ENCODE results near the gene PACSIN3. TPM values are rescaled to one million over a fixed set of nuclear protein-coding genes. Genes with fewer than 3 reads are reported as not detected.

Gene PACSIN3
- total and polyA plus RNA-seq, 2 of the 13 experiments (the other 11 are each of a cell fraction or from before 2014, with no cell fraction given): 47.9 to 93.3 TPM

DNA sequence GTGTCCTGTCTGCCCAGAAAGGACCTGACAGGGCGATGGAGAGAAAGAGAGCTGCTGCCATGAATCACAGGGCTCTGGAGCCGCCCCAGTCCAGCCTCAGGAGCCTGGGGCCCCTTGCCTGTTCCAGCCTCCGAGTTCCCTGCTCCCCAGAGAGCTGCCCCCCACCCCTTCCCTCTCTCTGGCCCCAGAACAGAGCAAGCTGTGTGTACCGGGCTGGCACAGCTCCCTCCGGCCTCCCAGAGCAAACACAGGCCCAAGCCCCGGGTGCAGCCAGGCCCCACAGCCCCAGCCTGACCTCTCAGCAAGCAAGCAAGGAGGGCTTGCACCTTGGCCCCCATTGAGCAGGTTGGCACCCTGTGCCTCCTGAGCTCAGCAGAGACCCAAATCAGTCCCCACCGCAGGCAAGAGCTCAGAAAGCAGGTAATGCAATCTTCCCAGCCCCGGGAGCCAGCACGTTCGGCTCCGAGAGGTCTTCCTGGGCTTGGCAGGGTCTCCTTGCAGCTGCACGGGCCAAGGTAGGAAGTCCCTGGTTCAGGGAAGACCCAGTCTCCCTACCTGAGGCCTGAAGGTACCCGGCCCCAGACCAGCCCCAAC is 1.4 kb downstream of the PACSIN3 start (continued):
- peak; percentile 28; the same call in 1 of the 2 replicates for TF ChIP-seq MED13 (CRISPR knock-in tag; IDR thresholded peaks at IDR 0.05)
- peak; percentile 96 for TF ChIP-seq RARA (CRISPR knock-in tag; IDR thresholded peaks at IDR 0.05)
- peak; percentile 69; the same call in 1 of the 2 replicates for TF ChIP-seq ZNF274 (CRISPR knock-in tag; IDR thresholded peaks at IDR 0.05)
- TF ChIP-seq YY1 (IDR thresholded peaks at IDR 0.05; ENCODE audit: insufficient read depth, insufficient replicate concordance, low read depth, low read length): peak; percentile 41
- TF ChIP-seq HNF4A (CRISPR knock-in tag; IDR thresholded peaks at IDR 0.05): peak; percentile 73
- no peak for TF ChIP-seq ZNF782 (CRISPR knock-in tag; IDR thresholded peaks at IDR 0.05; ENCODE audit: borderline replicate concordance)
- TF ChIP-seq NFE2L2 (IDR thresholded peaks at IDR 0.05; ENCODE audit: low read length): no peak
- peak; percentile 66; the same call in 1 of the 2 replicates for TF ChIP-seq SP4 (CRISPR knock-in tag; IDR thresholded peaks at IDR 0.05)
- TF ChIP-seq, protein P1, sequence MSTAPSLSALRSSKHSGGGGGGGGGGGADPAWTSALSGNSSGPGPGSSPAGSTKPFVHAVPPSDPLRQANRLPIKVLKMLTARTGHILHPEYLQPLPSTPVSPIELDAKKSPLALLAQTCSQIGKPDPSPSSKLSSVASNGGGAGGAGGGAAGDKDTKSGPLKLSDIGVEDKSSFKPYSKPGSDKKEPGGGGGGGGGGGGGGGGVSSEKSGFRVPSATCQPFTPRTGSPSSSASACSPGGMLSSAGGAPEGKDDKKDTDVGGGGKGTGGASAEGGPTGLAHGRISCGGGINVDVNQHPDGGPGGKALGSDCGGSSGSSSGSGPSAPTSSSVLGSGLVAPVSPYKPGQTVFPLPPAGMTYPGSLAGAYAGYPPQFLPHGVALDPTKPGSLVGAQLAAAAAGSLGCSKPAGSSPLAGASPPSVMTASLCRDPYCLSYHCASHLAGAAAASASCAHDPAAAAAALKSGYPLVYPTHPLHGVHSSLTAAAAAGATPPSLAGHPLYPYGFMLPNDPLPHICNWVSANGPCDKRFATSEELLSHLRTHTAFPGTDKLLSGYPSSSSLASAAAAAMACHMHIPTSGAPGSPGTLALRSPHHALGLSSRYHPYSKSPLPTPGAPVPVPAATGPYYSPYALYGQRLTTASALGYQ (CRISPR knock-in tag; IDR thresholded peaks at IDR 0.05): peak; percentile 70; the same call in 1 of the 2 replicates
- peak; percentile 79; the same call in 1 of the 2 replicates for TF ChIP-seq AKAP8 (CRISPR knock-in tag; IDR thresholded peaks at IDR 0.05)
- TF ChIP-seq SRF (IDR thresholded peaks at IDR 0.05; ENCODE audit: low read depth, low read length): 0 out of 2 replicates have a peak, but pooled peaks have one; percentile 21
- no peak for TF ChIP-seq DPF2 (CRISPR knock-in tag; IDR thresholded peaks at IDR 0.05; ENCODE audit: borderline replicate concordance, low read depth)
- TF ChIP-seq, protein P2, sequence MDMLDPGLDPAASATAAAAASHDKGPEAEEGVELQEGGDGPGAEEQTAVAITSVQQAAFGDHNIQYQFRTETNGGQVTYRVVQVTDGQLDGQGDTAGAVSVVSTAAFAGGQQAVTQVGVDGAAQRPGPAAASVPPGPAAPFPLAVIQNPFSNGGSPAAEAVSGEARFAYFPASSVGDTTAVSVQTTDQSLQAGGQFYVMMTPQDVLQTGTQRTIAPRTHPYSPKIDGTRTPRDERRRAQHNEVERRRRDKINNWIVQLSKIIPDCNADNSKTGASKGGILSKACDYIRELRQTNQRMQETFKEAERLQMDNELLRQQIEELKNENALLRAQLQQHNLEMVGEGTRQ (IDR thresholded peaks at IDR 0.05; ENCODE audit: low read depth, low read length): no peak
- TF ChIP-seq, protein P2 (CRISPR knock-in tag; IDR thresholded peaks at IDR 0.05; ENCODE audit: borderline replicate concordance): peak; percentile 12; the same call in 1 of the 2 replicates
- TF ChIP-seq SIX4 (CRISPR knock-in tag; IDR thresholded peaks at IDR 0.05): no peak
- 0 out of 2 replicates have a peak, but pooled peaks have one; percentile 27 for TF ChIP-seq ZNF678 (CRISPR knock-in tag; IDR thresholded peaks at IDR 0.05)
- TF ChIP-seq MAFK (conservative IDR thresholded peaks at IDR 0.05 in 1 of 2, IDR thresholded peaks at IDR 0.05 in 1 of 2; ENCODE audit: low read length in 2 of 2): no peak
- no peak for TF ChIP-seq ZNF253 (CRISPR knock-in tag; IDR thresholded peaks at IDR 0.05; ENCODE audit: borderline replicate concordance)
- TF ChIP-seq, protein P3, sequence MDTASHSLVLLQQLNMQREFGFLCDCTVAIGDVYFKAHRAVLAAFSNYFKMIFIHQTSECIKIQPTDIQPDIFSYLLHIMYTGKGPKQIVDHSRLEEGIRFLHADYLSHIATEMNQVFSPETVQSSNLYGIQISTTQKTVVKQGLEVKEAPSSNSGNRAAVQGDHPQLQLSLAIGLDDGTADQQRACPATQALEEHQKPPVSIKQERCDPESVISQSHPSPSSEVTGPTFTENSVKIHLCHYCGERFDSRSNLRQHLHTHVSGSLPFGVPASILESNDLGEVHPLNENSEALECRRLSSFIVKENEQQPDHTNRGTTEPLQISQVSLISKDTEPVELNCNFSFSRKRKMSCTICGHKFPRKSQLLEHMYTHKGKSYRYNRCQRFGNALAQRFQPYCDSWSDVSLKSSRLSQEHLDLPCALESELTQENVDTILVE (CRISPR knock-in tag; IDR thresholded peaks at IDR 0.05): no peak
- peak; percentile 51; the same call in 1 of the 2 replicates for TF ChIP-seq FOXC1 (CRISPR knock-in tag; IDR thresholded peaks at IDR 0.05; ENCODE audit: borderline replicate concordance)
- TF ChIP-seq ZNF703 (CRISPR knock-in tag; IDR thresholded peaks at IDR 0.05; ENCODE audit: borderline replicate concordance): peak; percentile 51; the same call in 1 of the 2 replicates
